ENCODE data around the gene RBPJ.

RBPJ gene

GRCh38 chr4:26285272-26285671 is 35.5 kb upstream of the RBPJ start:
- WGBS: 98% methylated on average over 4 of the region's 4 CpGs
- H3K4me3 ChIP-seq (ENCODE audit: insufficient read depth in 1 of 2, low read depth in 1 of 2, low read length in 2 of 2): no peak overlapping the region
- no peaks in the 10 kb centered on the region for H3K27me3 ChIP-seq (ENCODE audit: control insufficient read depth in 1 of 2, insufficient read depth in 1 of 2, low read length in 2 of 2)
- no peaks in the 10 kb centered on the region for H3K4me1 ChIP-seq (ENCODE audit: control insufficient read depth, insufficient read depth, low read depth, low read length)
- H3K4me2 ChIP-seq (ENCODE audit: low read length, poor library complexity, severe bottlenecking): no peak overlapping the region
- H2BK120ac ChIP-seq (ENCODE audit: low read depth, low read length): no peak overlapping the region
- H2BK12ac ChIP-seq (ENCODE audit: low read length in 2 of 2): no peak overlapping the region
- H3K14ac ChIP-seq (ENCODE audit: low read length in 2 of 2): no peak overlapping the region
- no peaks in the 10 kb centered on the region for H3K9me3 ChIP-seq (ENCODE audit: control insufficient read depth, low read length)
- H3K4ac ChIP-seq (ENCODE audit: low read depth in 1 of 2, low read length in 2 of 2): no peak overlapping the region
- no peaks in the 10 kb centered on the region for H3K36me3 ChIP-seq (ENCODE audit: control insufficient read depth in 1 of 2, insufficient read depth in 2 of 2, low read depth in 1 of 2, low read length in 2 of 2)
- no peak overlapping the region for H2AFZ ChIP-seq (ENCODE audit: low read depth, low read length)
- DNase-seq: no peak
- no peak overlapping the region for H3K23ac ChIP-seq (ENCODE audit: low read length in 2 of 2)
- H3K18ac ChIP-seq (ENCODE audit: low read depth in 1 of 2, low read length in 2 of 2): no peak overlapping the region
- H2BK15ac ChIP-seq (ENCODE audit: low read depth, poor library complexity, severe bottlenecking): no peak overlapping the region
- no peak overlapping the region for H4K91ac ChIP-seq (ENCODE audit: low read length)
- no peak overlapping the region for H3K9ac ChIP-seq (ENCODE audit: low read length)
- no peak overlapping the region for H2AK5ac ChIP-seq (ENCODE audit: low read length, severe bottlenecking)
- no peak overlapping the region for H2BK5ac ChIP-seq (ENCODE audit: low read depth, low read length, poor library complexity, severe bottlenecking)
- no peaks in the 10 kb centered on the region for H3K79me1 ChIP-seq (replicated peaks; ENCODE audit: low read length, poor library complexity, severe bottlenecking)
- H4K8ac ChIP-seq (ENCODE audit: low read length): no peak overlapping the region
- H3K27ac ChIP-seq (ENCODE audit: low read length, poor library complexity, severe bottlenecking): no peak overlapping the region

GRCh38 chr4:26287756-26288155 is 33.1 kb upstream of the RBPJ start:
- Histone ChIP-seq H3K23ac (ENCODE audit: low read length in 2 of 2) (no peak overlapping the region), H2BK5ac (ENCODE audit: low read depth, low read length, poor library complexity, severe bottlenecking) (no peak overlapping the region), H3K36me3 (ENCODE audit: control insufficient read depth in 1 of 2, insufficient read depth in 2 of 2, low read depth in 1 of 2, low read length in 2 of 2) (no peaks in the 10 kb centered on the region), H2BK120ac (ENCODE audit: low read depth, low read length) (no peak overlapping the region), H3K9me3 (ENCODE audit: control insufficient read depth, low read length) (no peaks in the 10 kb centered on the region), H2AK5ac (ENCODE audit: low read length, severe bottlenecking) (no peak overlapping the region), H4K8ac (ENCODE audit: low read length) (no peak overlapping the region), H3K4me3 (ENCODE audit: insufficient read depth in 1 of 2, low read depth in 1 of 2, low read length in 2 of 2) (no peak overlapping the region), H3K18ac (ENCODE audit: low read depth in 1 of 2, low read length in 2 of 2) (no peak overlapping the region), H3K4me2 (ENCODE audit: low read length, poor library complexity, severe bottlenecking) (no peak overlapping the region), H4K91ac (ENCODE audit: low read length) (no peak overlapping the region), H3K14ac (ENCODE audit: low read length in 2 of 2) (no peak overlapping the region), H2BK15ac (ENCODE audit: low read depth, poor library complexity, severe bottlenecking) (no peak overlapping the region), H3K4me1 (ENCODE audit: control insufficient read depth, insufficient read depth, low read depth, low read length) (no peaks in the 10 kb centered on the region), H3K9ac (ENCODE audit: low read length) (no peak overlapping the region), H2AFZ (ENCODE audit: low read depth, low read length) (no peak overlapping the region), H3K4ac (ENCODE audit: low read depth in 1 of 2, low read length in 2 of 2) (no peak overlapping the region), H3K79me1 (replicated peaks; ENCODE audit: low read length, poor library complexity, severe bottlenecking) (no peaks in the 10 kb centered on the region), H2BK12ac (ENCODE audit: low read length in 2 of 2) (no peak overlapping the region), H3K27me3 (ENCODE audit: control insufficient read depth in 1 of 2, insufficient read depth in 1 of 2, low read length in 2 of 2) (no peaks in the 10 kb centered on the region), H3K27ac (ENCODE audit: low read length, poor library complexity, severe bottlenecking) (no peak overlapping the region)
- DNase-seq: no peak
- WGBS: 74% methylated on average over 1 of the region's 1 CpG

- Histone ChIP-seq H3K4me3 (ENCODE audit: insufficient read depth in 1 of 2, low read depth in 1 of 2, low read length in 2 of 2) (no peak overlapping the region), H3K9ac (ENCODE audit: low read length) (no peak overlapping the region), H2AK5ac (ENCODE audit: low read length, severe bottlenecking) (no peak overlapping the region), H3K9me3 (ENCODE audit: control insufficient read depth, low read length) (no peaks in the 10 kb centered on the region), H4K91ac (ENCODE audit: low read length) (no peak overlapping the region), H3K23ac (ENCODE audit: low read length in 2 of 2) (no peak overlapping the region), H2BK12ac (ENCODE audit: low read length in 2 of 2) (no peak overlapping the region), H3K4me1 (ENCODE audit: control insufficient read depth, insufficient read depth, low read depth, low read length) (no peaks in the 10 kb centered on the region), H3K4me2 (ENCODE audit: low read length, poor library complexity, severe bottlenecking) (no peak overlapping the region), H2AFZ (ENCODE audit: low read depth, low read length) (no peak overlapping the region), H2BK15ac (ENCODE audit: low read depth, poor library complexity, severe bottlenecking) (no peak overlapping the region), H3K36me3 (ENCODE audit: control insufficient read depth in 1 of 2, insufficient read depth in 2 of 2, low read depth in 1 of 2, low read length in 2 of 2) (no peaks in the 10 kb centered on the region), H3K14ac (ENCODE audit: low read length in 2 of 2) (no peak overlapping the region), H3K79me1 (replicated peaks; ENCODE audit: low read length, poor library complexity, severe bottlenecking) (no peaks in the 10 kb centered on the region), H4K8ac (ENCODE audit: low read length) (peak overlapping the region; percentile 81), H3K27me3 (ENCODE audit: control insufficient read depth in 1 of 2, insufficient read depth in 1 of 2, low read length in 2 of 2) (no peaks in the 10 kb centered on the region), H3K18ac (ENCODE audit: low read depth in 1 of 2, low read length in 2 of 2) (no peak overlapping the region), H3K4ac (ENCODE audit: low read depth in 1 of 2, low read length in 2 of 2) (no peak overlapping the region), H3K27ac (ENCODE audit: low read length, poor library complexity, severe bottlenecking) (no peak overlapping the region), H2BK120ac (ENCODE audit: low read depth, low read length) (no peak overlapping the region), H2BK5ac (ENCODE audit: low read depth, low read length, poor library complexity, severe bottlenecking) (no peak overlapping the region)
- DNase-seq: peak; percentile 87
- WGBS: 29% methylated on average over 1 of the region's 4 CpGs
Observed at GRCh38 chr4:26288355-26288909, 32.4 kb upstream of the RBPJ start.

- no peak overlapping the region for H2BK120ac ChIP-seq (ENCODE audit: low read depth, low read length)
- no peaks in the 10 kb centered on the region for H3K27me3 ChIP-seq (ENCODE audit: control insufficient read depth in 1 of 2, insufficient read depth in 1 of 2, low read length in 2 of 2)
- no peaks in the 10 kb centered on the region for H3K9me3 ChIP-seq (ENCODE audit: control insufficient read depth, low read length)
- no peak overlapping the region for H4K8ac ChIP-seq (ENCODE audit: low read length)
- no peaks in the 10 kb centered on the region for H3K4me1 ChIP-seq (ENCODE audit: control insufficient read depth, insufficient read depth, low read depth, low read length)
- no peak overlapping the region for H3K4me3 ChIP-seq (ENCODE audit: insufficient read depth in 1 of 2, low read depth in 1 of 2, low read length in 2 of 2)
- H3K4ac ChIP-seq (ENCODE audit: low read depth in 1 of 2, low read length in 2 of 2): no peak overlapping the region
- no peak overlapping the region for H2AK5ac ChIP-seq (ENCODE audit: low read length, severe bottlenecking)
- H4K91ac ChIP-seq (ENCODE audit: low read length): no peak overlapping the region
- no peaks in the 10 kb centered on the region for H3K79me1 ChIP-seq (replicated peaks; ENCODE audit: low read length, poor library complexity, severe bottlenecking)
- no peak overlapping the region for H2BK5ac ChIP-seq (ENCODE audit: low read depth, low read length, poor library complexity, severe bottlenecking)
- H3K36me3 ChIP-seq (ENCODE audit: control insufficient read depth in 1 of 2, insufficient read depth in 2 of 2, low read depth in 1 of 2, low read length in 2 of 2): no peaks in the 10 kb centered on the region
- DNase-seq: no peak
- no peak overlapping the region for H2BK15ac ChIP-seq (ENCODE audit: low read depth, poor library complexity, severe bottlenecking)
- H2AFZ ChIP-seq (ENCODE audit: low read depth, low read length): no peak overlapping the region
- H3K9ac ChIP-seq (ENCODE audit: low read length): no peak overlapping the region
- WGBS: 100% methylated on average over 1 of the region's 4 CpGs
- H3K23ac ChIP-seq (ENCODE audit: low read length in 2 of 2): no peak overlapping the region
- no peak overlapping the region for H3K27ac ChIP-seq (ENCODE audit: low read length, poor library complexity, severe bottlenecking)
- no peak overlapping the region for H2BK12ac ChIP-seq (ENCODE audit: low read length in 2 of 2)
- H3K14ac ChIP-seq (ENCODE audit: low read length in 2 of 2): no peak overlapping the region
- H3K4me2 ChIP-seq (ENCODE audit: low read length, poor library complexity, severe bottlenecking): no peak overlapping the region
- H3K18ac ChIP-seq (ENCODE audit: low read depth in 1 of 2, low read length in 2 of 2): no peak overlapping the region
Observed at GRCh38 chr4:26289401-26289800, 31.4 kb upstream of the RBPJ start.
